Measurements from ENCODE around the gene FAM200A. TPM values are rescaled to one million over a fixed set of nuclear protein-coding genes. Genes with fewer than 3 reads are reported as not detected.
"Not testable (repeated sequence)": the region's sequence is repeated elsewhere in the genome, so short reads cannot be mapped to it uniquely, and the experiment has no call there.

The FAM200A gene
- total RNA-seq, 1 experiment from 2014 or later: 6.5 TPM

DNA sequence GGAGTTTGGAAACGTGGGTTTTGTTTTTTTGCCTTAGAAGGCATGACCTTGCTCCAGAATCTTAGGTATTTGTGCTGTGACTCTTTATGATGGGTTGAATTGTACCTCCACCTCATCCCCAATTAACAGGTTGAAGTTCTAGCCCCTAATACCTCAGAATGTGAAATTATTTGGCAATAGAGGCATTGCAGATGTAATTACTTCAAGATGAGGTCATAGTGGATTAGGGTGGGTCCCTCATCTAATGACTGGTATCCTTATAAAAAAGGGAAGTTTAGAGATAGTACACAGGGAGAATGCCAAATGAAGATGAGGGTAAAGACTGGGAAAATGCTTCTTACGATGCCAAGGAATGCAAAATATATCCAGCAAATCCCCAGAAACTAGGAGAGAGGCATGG lies 3.0 kb upstream of the FAM200A start:
- H3K9me3 ChIP-seq (ENCODE audit: low read length): no peaks in the 10 kb centered on the region; the same call in 1 of the 2 replicates
- H3K79me2 ChIP-seq (ENCODE audit: low read length): peaks cover 58% of the 10 kb centered on the region
- no peak overlapping the region for H3K4me3 ChIP-seq (ENCODE audit: low read length)
- H3K4me2 ChIP-seq (ENCODE audit: low read depth, low read length, poor library complexity, severe bottlenecking): no peak overlapping the region
- H3K9ac ChIP-seq (ENCODE audit: low read length): no peak overlapping the region
- H3K9me2 ChIP-seq (replicated peaks; ENCODE audit: insufficient read depth, low read length): no peaks in the 10 kb centered on the region
- H3K27ac ChIP-seq (ENCODE audit: low read length): no peak overlapping the region
- H3K27me3 ChIP-seq (ENCODE audit: low read length): no peaks in the 10 kb centered on the region
- peaks cover 38% of the 10 kb centered on the region for H3K4me1 ChIP-seq (ENCODE audit: low read length)
- H3K36me3 ChIP-seq (ENCODE audit: insufficient read depth, low read length): peaks cover 25% of the 10 kb centered on the region
- DNase-seq: no peak
- H2AFZ ChIP-seq (ENCODE audit: low read length): no peak overlapping the region
- H4K20me1 ChIP-seq (ENCODE audit: insufficient read depth, low read depth, low read length): no peaks in the 10 kb centered on the region; the same call in 1 of the 2 replicates

DNA sequence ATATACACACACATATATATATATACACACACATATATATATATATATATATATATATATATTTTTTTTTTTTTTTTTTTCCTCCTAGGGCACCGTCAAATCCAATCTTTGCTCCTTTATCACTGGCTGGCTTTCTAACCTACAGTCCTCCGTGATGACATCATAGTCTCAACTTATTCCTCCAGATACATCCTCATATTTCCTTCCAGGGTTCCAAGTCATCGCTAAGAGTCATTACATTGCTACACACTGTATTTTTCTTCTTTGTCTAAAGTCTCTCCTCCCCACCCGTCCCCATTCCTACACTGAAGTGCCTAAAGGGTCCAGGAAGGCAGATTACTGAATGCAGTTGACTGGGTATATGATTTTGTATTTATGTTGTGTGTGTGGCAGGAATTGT lies 1.1 kb upstream of the FAM200A start:
- H3K4me3 ChIP-seq (ENCODE audit: low read length): no peak overlapping the region
- H3K79me2 ChIP-seq (ENCODE audit: low read length): peaks cover 40% of the 10 kb centered on the region
- H3K4me2 ChIP-seq (ENCODE audit: low read depth, low read length, poor library complexity, severe bottlenecking): no peak overlapping the region
- H3K4me1 ChIP-seq (ENCODE audit: low read length): peaks cover 32% of the 10 kb centered on the region
- H3K9me2 ChIP-seq (replicated peaks; ENCODE audit: insufficient read depth, low read length): no peaks in the 10 kb centered on the region
- H2AFZ ChIP-seq (ENCODE audit: low read length): no peak overlapping the region
- no peak overlapping the region for H3K9ac ChIP-seq (ENCODE audit: low read length)
- no peaks in the 10 kb centered on the region for H3K27me3 ChIP-seq (ENCODE audit: low read length)
- DNase-seq: no peak
- H3K27ac ChIP-seq (ENCODE audit: low read length): no peak overlapping the region
- H4K20me1 ChIP-seq (ENCODE audit: insufficient read depth, low read depth, low read length): no peaks in the 10 kb centered on the region
- peaks cover 30% of the 10 kb centered on the region for H3K36me3 ChIP-seq (ENCODE audit: insufficient read depth, low read length)
- H3K9me3 ChIP-seq (ENCODE audit: low read length): no peaks in the 10 kb centered on the region; the same call in 1 of the 2 replicates

DNA sequence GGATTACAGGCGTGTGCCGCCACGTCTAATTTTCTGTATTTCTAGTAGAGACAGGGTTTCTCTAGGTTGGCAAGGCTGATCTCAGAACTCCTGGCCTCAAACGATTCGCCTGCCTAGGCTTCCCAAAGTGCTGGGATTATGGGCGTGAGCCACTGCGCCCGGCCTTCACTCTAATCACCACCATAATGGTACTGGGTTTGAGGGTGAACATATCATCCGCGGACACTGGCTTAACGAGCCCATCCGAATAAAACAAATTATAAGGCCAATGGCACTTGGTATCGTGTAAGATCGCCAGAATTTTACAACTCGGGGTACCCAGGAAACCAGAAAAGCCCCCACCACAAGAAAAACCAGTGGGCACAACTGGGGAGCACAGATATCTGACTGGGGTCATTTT lies 580 bp downstream of the FAM200A start:
- Histone ChIP-seq H3K9me2 (replicated peaks; ENCODE audit: insufficient read depth, low read length) (no peaks in the 10 kb centered on the region), H3K79me2 (ENCODE audit: low read length) (peaks cover 23% of the 10 kb centered on the region), H3K9me3 (ENCODE audit: low read length) (peaks cover 9% of the 10 kb centered on the region), H4K20me1 (ENCODE audit: insufficient read depth, low read depth, low read length) (no peaks in the 10 kb centered on the region), H3K9ac (ENCODE audit: low read length) (peak overlapping the region; percentile 90), H3K36me3 (ENCODE audit: insufficient read depth, low read length) (peaks cover 31% of the 10 kb centered on the region), H3K27ac (ENCODE audit: low read length) (no peak overlapping the region), H3K4me3 (ENCODE audit: low read length) (peak overlapping the region; percentile 87), H3K4me2 (ENCODE audit: low read depth, low read length, poor library complexity, severe bottlenecking) (peak overlapping the region; percentile 86), H3K27me3 (ENCODE audit: low read length) (no peaks in the 10 kb centered on the region), H2AFZ (ENCODE audit: low read length) (no peak overlapping the region), H3K4me1 (ENCODE audit: low read length) (peaks cover 20% of the 10 kb centered on the region)
- no peak for DNase-seq

DNA sequence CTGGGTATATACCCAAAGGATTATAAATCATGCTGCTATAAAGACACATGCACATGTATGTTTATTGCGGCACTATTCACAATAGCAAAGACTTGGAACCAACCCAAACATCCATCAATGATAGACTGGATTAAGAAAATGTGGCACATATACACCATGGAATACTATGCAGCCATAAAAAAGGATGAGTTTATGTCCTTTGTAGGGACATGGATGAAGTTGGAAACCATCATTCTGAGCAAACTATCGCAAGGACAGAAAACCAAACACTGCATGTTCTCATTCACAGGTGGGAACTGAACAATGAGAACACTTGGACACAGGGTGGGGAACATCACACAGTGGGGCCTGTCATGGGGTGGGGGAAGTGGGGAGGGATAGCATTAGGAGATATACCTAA lies 2.4 kb downstream of the FAM200A start:
- not testable (repeated sequence) for H3K9me2 ChIP-seq (replicated peaks; ENCODE audit: insufficient read depth, low read length); H4K20me1 ChIP-seq (ENCODE audit: insufficient read depth, low read depth, low read length); H3K4me2 ChIP-seq (ENCODE audit: low read depth, low read length, poor library complexity, severe bottlenecking); H3K27me3 ChIP-seq (ENCODE audit: low read length); H3K4me3 ChIP-seq (ENCODE audit: low read length); DNase-seq; H2AFZ ChIP-seq (ENCODE audit: low read length); H3K9ac ChIP-seq (ENCODE audit: low read length); H3K9me3 ChIP-seq (ENCODE audit: low read length); H3K27ac ChIP-seq (ENCODE audit: low read length)
- peaks cover 18% of the 10 kb centered on the region for H3K79me2 ChIP-seq (ENCODE audit: low read length)
- peaks cover 19% of the 10 kb centered on the region for H3K4me1 ChIP-seq (ENCODE audit: low read length)
- H3K36me3 ChIP-seq (ENCODE audit: insufficient read depth, low read length): peaks cover 24% of the 10 kb centered on the region

DNA sequence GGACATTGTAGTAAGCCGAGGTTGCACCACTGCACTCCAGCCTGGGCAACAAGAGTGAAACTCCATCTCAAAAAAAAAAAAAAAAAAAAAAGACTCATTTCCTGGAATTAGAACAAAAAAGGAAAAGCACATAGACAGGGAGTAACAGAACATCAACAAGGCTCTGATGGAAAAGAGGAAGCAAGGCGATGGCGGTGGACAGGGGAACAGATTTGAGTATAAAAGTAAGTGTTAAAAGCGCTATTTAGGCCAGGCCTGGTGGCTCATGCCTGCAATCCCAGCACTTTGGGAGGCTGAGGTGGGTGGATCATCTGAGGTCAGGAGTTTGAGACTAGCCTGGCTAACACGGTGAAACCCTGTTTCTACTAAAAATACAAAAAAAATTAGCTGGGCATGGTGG lies 6.6 kb downstream of the FAM200A start:
- not testable (repeated sequence) for H3K4me3 ChIP-seq (ENCODE audit: low read length); H2AFZ ChIP-seq (ENCODE audit: low read length); H3K27me3 ChIP-seq (ENCODE audit: low read length); H3K27ac ChIP-seq (ENCODE audit: low read length); H3K9ac ChIP-seq (ENCODE audit: low read length); H4K20me1 ChIP-seq (ENCODE audit: insufficient read depth, low read depth, low read length); H3K4me1 ChIP-seq (ENCODE audit: low read length); H3K9me2 ChIP-seq (replicated peaks; ENCODE audit: insufficient read depth, low read length); DNase-seq; H3K4me2 ChIP-seq (ENCODE audit: low read depth, low read length, poor library complexity, severe bottlenecking); H3K79me2 ChIP-seq (ENCODE audit: low read length)
- H3K36me3 ChIP-seq (ENCODE audit: insufficient read depth, low read length): peaks cover 15% of the 10 kb centered on the region
- peaks cover 26% of the 10 kb centered on the region for H3K9me3 ChIP-seq (ENCODE audit: low read length)

DNA sequence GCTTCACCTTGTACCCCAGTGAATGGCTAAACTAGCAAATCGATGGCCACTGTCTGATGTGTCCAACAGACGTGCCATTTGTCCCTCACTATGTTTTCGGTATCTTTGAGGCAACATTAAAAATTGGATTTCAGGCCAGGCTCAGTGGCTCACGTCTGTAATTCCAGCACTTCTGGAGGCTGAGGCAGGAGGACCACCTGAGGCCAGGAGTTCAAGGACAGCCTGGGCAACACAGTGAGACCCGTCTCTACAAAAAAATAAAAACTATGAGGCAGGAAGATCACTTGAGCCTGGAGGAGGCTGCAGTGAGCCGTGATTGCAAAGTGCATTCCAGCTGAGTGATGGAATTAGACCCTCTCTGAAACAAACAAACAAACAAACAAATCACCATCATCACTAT lies 8.0 kb downstream of the FAM200A start:
- Histone ChIP-seq H3K9me2 (replicated peaks; ENCODE audit: insufficient read depth, low read length) (no peaks in the 10 kb centered on the region), H3K4me2 (ENCODE audit: low read depth, low read length, poor library complexity, severe bottlenecking) (no peak overlapping the region), H3K36me3 (ENCODE audit: insufficient read depth, low read length) (peaks cover 15% of the 10 kb centered on the region), H3K4me1 (ENCODE audit: low read length) (no peaks in the 10 kb centered on the region), H2AFZ (ENCODE audit: low read length) (no peak overlapping the region), H3K27ac (ENCODE audit: low read length) (no peak overlapping the region), H4K20me1 (ENCODE audit: insufficient read depth, low read depth, low read length) (no peaks in the 10 kb centered on the region), H3K4me3 (ENCODE audit: low read length) (no peak overlapping the region), H3K27me3 (ENCODE audit: low read length) (no peaks in the 10 kb centered on the region), H3K79me2 (ENCODE audit: low read length) (no peaks in the 10 kb centered on the region), H3K9ac (ENCODE audit: low read length) (no peak overlapping the region), H3K9me3 (ENCODE audit: low read length) (peaks cover 32% of the 10 kb centered on the region)
- no peak for DNase-seq

DNA sequence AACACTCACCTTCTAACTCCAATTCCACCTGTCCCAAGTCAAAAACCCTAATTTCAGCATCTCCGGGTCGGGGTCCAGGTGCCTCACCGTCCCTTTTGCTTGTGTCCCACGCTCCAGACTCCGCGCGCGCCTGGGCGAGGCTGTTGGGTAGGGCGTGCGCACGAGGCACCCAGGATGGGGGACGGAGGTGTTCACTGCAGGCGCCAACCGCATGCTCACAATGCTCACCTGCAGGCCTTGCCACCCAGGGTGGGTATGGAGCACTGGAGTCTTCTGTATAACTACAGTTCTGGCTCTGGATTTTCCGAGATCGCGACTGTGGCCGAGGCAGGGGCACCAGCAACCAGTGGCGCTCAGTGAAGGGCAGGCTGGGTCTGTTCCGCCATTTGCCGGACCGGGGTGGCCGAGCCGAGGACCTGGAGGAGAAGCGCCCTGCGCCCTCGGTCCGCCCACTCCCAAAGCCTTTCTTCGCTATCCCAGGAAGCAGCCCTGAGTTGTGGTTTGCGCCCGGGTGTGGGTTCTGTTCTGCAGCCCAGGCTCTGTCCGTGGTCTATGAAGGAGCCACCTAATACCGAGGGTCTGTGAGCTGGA lies 8.7 kb downstream of the FAM200A start:
- no peak for DNase-seq

DNA sequence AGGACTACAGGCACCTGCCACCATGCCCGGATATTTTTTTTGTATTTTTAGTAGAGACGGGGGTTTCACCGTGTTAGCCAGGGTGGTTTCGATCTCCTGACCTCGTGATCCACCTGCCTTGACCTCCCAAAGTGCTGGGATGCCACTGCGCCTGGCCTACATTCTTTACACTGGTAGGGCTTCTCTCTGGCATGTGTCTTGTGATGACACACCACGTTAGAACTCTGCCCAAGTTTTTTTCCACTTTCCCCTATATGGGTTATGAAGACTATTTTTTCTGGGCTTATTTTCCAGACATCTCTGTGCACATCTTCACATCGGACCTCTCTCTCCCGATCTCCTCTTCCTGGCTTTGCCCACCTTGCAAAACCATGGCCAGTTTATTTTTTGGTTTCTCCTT lies 10.7 kb downstream of the FAM200A start:
- Histone ChIP-seq H4K20me1 (ENCODE audit: insufficient read depth, low read depth, low read length) (no peaks in the 10 kb centered on the region), H3K4me3 (ENCODE audit: low read length) (no peak overlapping the region), H3K27ac (ENCODE audit: low read length) (no peak overlapping the region), H3K79me2 (ENCODE audit: low read length) (no peaks in the 10 kb centered on the region), H2AFZ (ENCODE audit: low read length) (no peak overlapping the region), H3K9me3 (ENCODE audit: low read length) (peaks cover 23% of the 10 kb centered on the region), H3K36me3 (ENCODE audit: insufficient read depth, low read length) (no peaks in the 10 kb centered on the region; the same call in 1 of the 2 replicates), H3K4me1 (ENCODE audit: low read length) (no peaks in the 10 kb centered on the region), H3K27me3 (ENCODE audit: low read length) (no peaks in the 10 kb centered on the region), H3K9ac (ENCODE audit: low read length) (no peak overlapping the region), H3K4me2 (ENCODE audit: low read depth, low read length, poor library complexity, severe bottlenecking) (no peak overlapping the region), H3K9me2 (replicated peaks; ENCODE audit: insufficient read depth, low read length) (no peaks in the 10 kb centered on the region)
- no peak for DNase-seq

More for the DNA sequence above, 8.7 kb downstream of the FAM200A start:
- Histone ChIP-seq H3K27me3 (ENCODE audit: low read length) (no peaks in the 10 kb centered on the region), H3K27ac (ENCODE audit: low read length) (no peak overlapping the region), H3K4me2 (ENCODE audit: low read depth, low read length, poor library complexity, severe bottlenecking) (no peak overlapping the region), H3K4me1 (ENCODE audit: low read length) (no peaks in the 10 kb centered on the region), H3K4me3 (ENCODE audit: low read length) (no peak overlapping the region), H2AFZ (ENCODE audit: low read length) (no peak overlapping the region), H4K20me1 (ENCODE audit: insufficient read depth, low read depth, low read length) (no peaks in the 10 kb centered on the region), H3K9me2 (replicated peaks; ENCODE audit: insufficient read depth, low read length) (no peaks in the 10 kb centered on the region), H3K9ac (ENCODE audit: low read length) (no peak overlapping the region), H3K36me3 (ENCODE audit: insufficient read depth, low read length) (peaks cover 12% of the 10 kb centered on the region), H3K79me2 (ENCODE audit: low read length) (no peaks in the 10 kb centered on the region), H3K9me3 (ENCODE audit: low read length) (peaks cover 32% of the 10 kb centered on the region)
